ENCODE data around the gene PAXX. TPM values are rescaled to one million over a fixed set of nuclear protein-coding genes. Genes with fewer than 3 reads are reported as not detected.

PAXX gene
- total RNA-seq, 2 donors from 2014 or later, result 29.9 to 81.0 TPM

GRCh38 chr9:136944519-136945332 lies 47.5 kb upstream of the PAXX start, which contains the start of the genes C8G and FBXW5:
C8G (plus strand) TSS chr9:136945243; CDS start chr9:136945321, 78 bp downstream.
FBXW5 (minus strand) TSS chr9:136944738; CDS start chr9:136944083, 655 bp downstream.
- peak within 1 kb of the TSS; percentile 87 for H3K27ac ChIP-seq
- TF ChIP-seq, protein P1, sequence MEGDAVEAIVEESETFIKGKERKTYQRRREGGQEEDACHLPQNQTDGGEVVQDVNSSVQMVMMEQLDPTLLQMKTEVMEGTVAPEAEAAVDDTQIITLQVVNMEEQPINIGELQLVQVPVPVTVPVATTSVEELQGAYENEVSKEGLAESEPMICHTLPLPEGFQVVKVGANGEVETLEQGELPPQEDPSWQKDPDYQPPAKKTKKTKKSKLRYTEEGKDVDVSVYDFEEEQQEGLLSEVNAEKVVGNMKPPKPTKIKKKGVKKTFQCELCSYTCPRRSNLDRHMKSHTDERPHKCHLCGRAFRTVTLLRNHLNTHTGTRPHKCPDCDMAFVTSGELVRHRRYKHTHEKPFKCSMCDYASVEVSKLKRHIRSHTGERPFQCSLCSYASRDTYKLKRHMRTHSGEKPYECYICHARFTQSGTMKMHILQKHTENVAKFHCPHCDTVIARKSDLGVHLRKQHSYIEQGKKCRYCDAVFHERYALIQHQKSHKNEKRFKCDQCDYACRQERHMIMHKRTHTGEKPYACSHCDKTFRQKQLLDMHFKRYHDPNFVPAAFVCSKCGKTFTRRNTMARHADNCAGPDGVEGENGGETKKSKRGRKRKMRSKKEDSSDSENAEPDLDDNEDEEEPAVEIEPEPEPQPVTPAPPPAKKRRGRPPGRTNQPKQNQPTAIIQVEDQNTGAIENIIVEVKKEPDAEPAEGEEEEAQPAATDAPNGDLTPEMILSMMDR (IDR thresholded peaks at IDR 0.05), result peak; percentile 97
- peak within 1 kb of the TSS; percentile 99 for H3K4me3 ChIP-seq
- peaks cover 26% of the 10 kb centered on the region for H3K36me3 ChIP-seq
- H3K27me3 ChIP-seq, result no peaks in the 10 kb centered on the region
- intact Hi-C loops (cut with DNase I), result loop anchor here (2.0 kb wide), 1 partner anchor 84 kb away; the partner anchor contains the start of gene ABCA2
- peak; percentile 94 for DNase-seq
- peak within 1 kb of the TSS; percentile 84 to 93 for H3K9ac ChIP-seq (ENCODE audit: low read depth in 2 of 2, low read length in 2 of 2)
- H3K4me1 ChIP-seq, result peaks cover 10% of the 10 kb centered on the region
- H3K9me3 ChIP-seq, result no peaks in the 10 kb centered on the region

DNA sequence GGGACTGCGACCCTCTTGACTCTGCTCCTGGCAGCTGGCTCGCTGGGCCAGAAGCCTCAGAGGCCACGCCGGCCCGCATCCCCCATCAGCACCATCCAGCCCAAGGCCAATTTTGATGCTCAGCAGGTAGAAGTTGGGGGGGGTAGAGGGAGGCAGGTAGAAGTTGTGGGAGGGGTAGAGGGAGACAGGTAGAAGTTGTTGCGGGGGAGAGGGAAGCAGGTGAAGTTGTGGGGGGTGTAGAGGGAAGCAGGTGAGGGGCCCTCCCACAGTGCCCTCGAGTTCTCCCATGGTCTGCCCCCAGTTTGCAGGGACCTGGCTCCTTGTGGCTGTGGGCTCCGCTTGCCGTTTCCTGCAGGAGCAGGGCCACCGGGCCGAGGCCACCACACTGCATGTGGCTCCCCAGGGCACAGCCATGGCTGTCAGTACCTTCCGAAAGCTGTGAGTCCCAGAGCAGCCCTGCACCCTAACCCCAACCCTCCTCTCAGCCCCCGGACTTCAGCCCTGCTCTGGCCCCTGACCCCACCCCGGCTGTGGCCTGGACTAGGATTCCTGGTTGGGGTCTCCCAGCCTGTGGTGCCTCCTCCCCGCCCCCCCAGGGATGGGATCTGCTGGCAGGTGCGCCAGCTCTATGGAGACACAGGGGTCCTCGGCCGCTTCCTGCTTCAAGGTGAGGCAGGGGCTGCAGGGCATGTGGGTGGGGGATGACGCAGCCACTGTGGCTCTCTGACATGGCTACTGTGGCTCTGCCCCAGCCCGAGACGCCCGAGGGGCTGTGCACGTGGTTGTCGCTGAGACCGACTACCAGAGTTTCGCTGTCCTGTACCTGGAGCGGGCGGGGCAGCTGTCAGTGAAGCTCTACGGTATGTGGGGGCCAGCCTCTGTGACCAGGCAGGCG lies 46.6 kb upstream of the PAXX start:
- peaks cover 22% of the 10 kb centered on the region for H3K36me3 ChIP-seq
- peaks cover 10% of the 10 kb centered on the region for H3K4me1 ChIP-seq
- intact Hi-C loops (cut with DNase I), result loop anchor here (2.0 kb wide), 1 partner anchor 83 kb away; the partner anchor contains the start of gene ABCA2
- H3K9ac ChIP-seq (ENCODE audit: low read depth in 2 of 2, low read length in 2 of 2), result peak overlapping the region in 1 of 2 donors; percentile 33
- H3K27me3 ChIP-seq, result no peaks in the 10 kb centered on the region
- H3K4me3 ChIP-seq, result no peak overlapping the region
- H3K27ac ChIP-seq, result no peak overlapping the region
- no peaks in the 10 kb centered on the region for H3K9me3 ChIP-seq
- TF ChIP-seq, protein P1 (IDR thresholded peaks at IDR 0.05), result no peak
- DNase-seq, result no peak

- no peak for DNase-seq
- H3K27ac ChIP-seq, result no peak overlapping the region
- no peaks in the 10 kb centered on the region for H3K27me3 ChIP-seq
- intact Hi-C loops (cut with DNase I), result no loop called here
- no peak overlapping the region for H3K9ac ChIP-seq (ENCODE audit: low read depth in 2 of 2, low read length in 2 of 2)
- TF ChIP-seq, protein P1 (IDR thresholded peaks at IDR 0.05), result no peak
- peaks cover 14% of the 10 kb centered on the region for H3K36me3 ChIP-seq
- H3K4me1 ChIP-seq, result peaks cover 11% of the 10 kb centered on the region
- no peak overlapping the region for H3K4me3 ChIP-seq
- no peaks in the 10 kb centered on the region for H3K9me3 ChIP-seq
These were observed 45.8 kb upstream of the PAXX start for GRCh38 chr9:136946228-136947027.

DNA sequence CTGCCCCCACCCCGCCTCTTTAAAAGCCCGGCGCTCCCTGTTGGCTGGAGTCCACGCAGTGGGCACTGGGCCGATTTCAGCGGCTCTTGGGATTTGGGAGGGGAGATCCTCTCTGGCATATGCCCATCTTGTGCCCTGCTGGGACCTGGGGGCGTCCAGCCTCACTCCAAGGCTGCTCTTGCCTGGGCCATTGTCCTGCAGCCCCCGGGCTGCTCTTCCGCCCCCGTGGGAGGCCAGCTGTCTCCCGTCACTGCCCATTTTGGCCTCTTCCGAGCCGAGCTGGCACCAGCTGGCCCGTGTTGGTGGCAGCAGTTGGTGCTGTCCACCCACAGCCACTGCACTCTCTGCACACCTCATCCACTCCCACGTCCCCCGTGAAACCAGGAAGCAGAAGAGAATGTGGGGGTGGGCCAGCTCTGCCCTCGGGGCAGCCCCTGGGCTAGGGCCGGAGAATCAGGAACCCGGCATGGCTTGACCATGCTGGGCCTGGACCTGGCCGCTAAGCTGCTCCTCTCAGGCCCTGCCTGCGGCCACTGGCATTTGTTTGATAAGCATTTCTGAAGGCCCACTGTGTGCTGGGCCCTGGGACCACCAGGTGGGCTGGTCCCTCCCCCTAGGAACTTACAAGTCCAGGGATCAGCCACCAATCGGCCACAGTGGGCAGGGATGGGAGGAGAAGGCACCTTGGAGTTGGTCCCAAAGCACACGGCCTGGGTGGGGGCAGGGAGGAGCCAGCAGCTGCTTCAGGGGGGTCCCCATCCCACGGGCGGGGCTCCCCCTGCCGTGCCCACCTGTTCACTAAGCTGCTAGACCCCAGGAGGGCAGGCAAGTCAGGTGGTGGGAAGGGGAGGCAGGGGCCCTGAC lies 45.0 kb upstream of the PAXX start:
- peak overlapping the region; percentile 98 for H3K27ac ChIP-seq
- no peaks in the 10 kb centered on the region for H3K27me3 ChIP-seq
- H3K9ac ChIP-seq (ENCODE audit: low read depth in 2 of 2, low read length in 2 of 2), result peak overlapping the region in 1 of 2 donors; percentile 61
- peaks cover 13% of the 10 kb centered on the region for H3K4me1 ChIP-seq
- intact Hi-C loops (cut with DNase I), result no loop called here
- H3K4me3 ChIP-seq, result no peak overlapping the region
- H3K36me3 ChIP-seq, result peaks cover 7% of the 10 kb centered on the region
- TF ChIP-seq, protein P1 (IDR thresholded peaks at IDR 0.05), result no peak
- no peaks in the 10 kb centered on the region for H3K9me3 ChIP-seq
- DNase-seq, result no peak

Measured in colonic mucosa (tissue), 4 donors.